ENCODE results near the gene RAB13. TPM values are rescaled to one million over a fixed set of nuclear protein-coding genes. Genes with fewer than 3 reads are reported as not detected.

Gene RAB13
- total RNA-seq, 1 donor from 2014 or later, result 153 TPM

- TF ChIP-seq CTCF (IDR thresholded peaks at IDR 0.05), result no peak
- Mint-ChIP-seq H3K4me1 (ENCODE audit: unreplicated experiment) (peaks cover 1% of the 10 kb centered on the region), H3K9me3 (ENCODE audit: unreplicated experiment) (no peaks in the 10 kb centered on the region), H3K27ac (ENCODE audit: unreplicated experiment) (no peak overlapping the region), H3K36me3 (ENCODE audit: unreplicated experiment) (peaks cover 16% of the 10 kb centered on the region), H3K4me3 (ENCODE audit: unreplicated experiment) (no peak overlapping the region), H3K27me3 (ENCODE audit: unreplicated experiment) (no peaks in the 10 kb centered on the region)
- no peak for DNase-seq (ENCODE audit: extremely low spot score, unreplicated experiment)
These were observed 52.2 kb downstream of the RAB13 start for GRCh38 chr1:153933955-153934354.

- Mint-ChIP-seq H3K27ac (ENCODE audit: unreplicated experiment) (no peak overlapping the region), H3K36me3 (ENCODE audit: unreplicated experiment) (peaks cover 16% of the 10 kb centered on the region), H3K27me3 (ENCODE audit: unreplicated experiment) (no peaks in the 10 kb centered on the region), H3K4me3 (ENCODE audit: unreplicated experiment) (no peak overlapping the region), H3K4me1 (ENCODE audit: unreplicated experiment) (peaks cover 6% of the 10 kb centered on the region), H3K9me3 (ENCODE audit: unreplicated experiment) (no peaks in the 10 kb centered on the region)
- TF ChIP-seq CTCF (IDR thresholded peaks at IDR 0.05), result no peak
- peak; percentile 80 for DNase-seq (ENCODE audit: extremely low spot score, unreplicated experiment)
These were observed 52.7 kb downstream of the RAB13 start for GRCh38 chr1:153933430-153933829.

- Mint-ChIP-seq H3K4me1 (ENCODE audit: unreplicated experiment) (peaks cover 9% of the 10 kb centered on the region), H3K27ac (ENCODE audit: unreplicated experiment) (no peak overlapping the region), H3K36me3 (ENCODE audit: unreplicated experiment) (peaks cover 16% of the 10 kb centered on the region), H3K27me3 (ENCODE audit: unreplicated experiment) (no peaks in the 10 kb centered on the region), H3K9me3 (ENCODE audit: unreplicated experiment) (no peaks in the 10 kb centered on the region), H3K4me3 (ENCODE audit: unreplicated experiment) (no peak overlapping the region)
- no peak for DNase-seq (ENCODE audit: extremely low spot score, unreplicated experiment)
- TF ChIP-seq CTCF (IDR thresholded peaks at IDR 0.05), result no peak
These were observed 53.7 kb downstream of the RAB13 start for GRCh38 chr1:153932156-153933131.

Small RNA genes within 50 kb of the gene (microRNA-seq; reads per million reads assigned to microRNA genes)
- gene MIR6737 (ENCODE audit: unreplicated experiment), result not detected

Other genes starting within 250 kb of the RAB13 start
- 9.9 and 11.9 TPM in 2 replicates for gene SLC27A3, start 210.9 kb downstream of the RAB13 start, total RNA-seq
- 63.2 and 66.7 TPM in 2 replicates for gene GATAD2B, start 63.4 kb downstream of the RAB13 start, total RNA-seq
- 48.0 and 53.1 TPM in 2 replicates for gene DENND4B, start 39.6 kb downstream of the RAB13 start, total RNA-seq
- gene CRTC2, start 27.7 kb downstream of the RAB13 start, total RNA-seq, result 29.4 and 41.9 TPM in 2 replicates
- gene SLC39A1, start 22.8 kb downstream of the RAB13 start, total RNA-seq, result 93.2 and 95.3 TPM in 2 replicates
- gene CREB3L4, start 18.4 kb downstream of the RAB13 start, total RNA-seq, result 9.3 and 11.1 TPM in 2 replicates
- gene JTB, start 8.7 kb downstream of the RAB13 start, total RNA-seq, result 138 and 143 TPM in 2 replicates
- 1,646 and 1,797 TPM in 2 replicates for gene RPS27, start 4.4 kb upstream of the RAB13 start, total RNA-seq
- not detected in 2 replicates for gene NUP210L, start 168.7 kb upstream of the RAB13 start, total RNA-seq
- gene TPM3, start 205.8 kb upstream of the RAB13 start, total RNA-seq, result 194 TPM in 2 replicates
- gene CFAP141, start 220.0 kb upstream of the RAB13 start, total RNA-seq, result not detected in 2 replicates
- 224 and 236 TPM in 2 replicates for gene UBAP2L, start 234.6 kb upstream of the RAB13 start, total RNA-seq

Data from osteocyte (in vitro differentiated cells).